ENCODE results near the gene USP4.
A peak's percentile ranks its signal among the peaks of the same experiment; 100 is the strongest.

Gene USP4

GRCh38 chr3:49339941-49340800 is at the start of gene USP4:
Gene USP4 (minus strand): TSS chr3:49340053. CDS start chr3:49340024, 29 bp downstream.
- H3K27ac Mint-ChIP-seq: peak within 1 kb of the TSS; percentile 98 to 99 (median 99)
- H3K9me3 Mint-ChIP-seq: no peaks in the 10 kb centered on the region
- TF ChIP-seq CTCF (IDR thresholded peaks at IDR 0.05; ENCODE audit: unreplicated experiment in 3 of 3): peak; percentile 30 to 40 (median 37)
- H3K36me3 Mint-ChIP-seq (ENCODE audit: low read depth): peaks cover 12% of the 10 kb centered on the region
- H3K4me1 Mint-ChIP-seq: peaks cover 24% of the 10 kb centered on the region
- peak within 1 kb of the TSS; percentile 95 to 99 (median 98) for H3K4me3 Mint-ChIP-seq
- H3K27me3 Mint-ChIP-seq (ENCODE audit: low read depth): no peaks in the 10 kb centered on the region

GRCh38 chr3:49389297-49389696 is 49.4 kb upstream of the USP4 start:
- no peak for TF ChIP-seq CTCF (IDR thresholded peaks at IDR 0.05; ENCODE audit: unreplicated experiment in 3 of 3)
- no peaks in the 10 kb centered on the region for H3K27me3 Mint-ChIP-seq (ENCODE audit: low read depth)
- no peak overlapping the region for H3K4me3 Mint-ChIP-seq
- H3K36me3 Mint-ChIP-seq (ENCODE audit: low read depth): peaks cover 18% of the 10 kb centered on the region
- H3K27ac Mint-ChIP-seq: no peak overlapping the region
- H3K4me1 Mint-ChIP-seq: no peaks in the 10 kb centered on the region
- H3K9me3 Mint-ChIP-seq: no peaks in the 10 kb centered on the region

- H3K27me3 Mint-ChIP-seq (ENCODE audit: low read depth): no peaks in the 10 kb centered on the region
- H3K4me1 Mint-ChIP-seq: no peaks in the 10 kb centered on the region
- no peak overlapping the region for H3K27ac Mint-ChIP-seq
- no peak overlapping the region for H3K4me3 Mint-ChIP-seq
- peaks cover 20% of the 10 kb centered on the region for H3K36me3 Mint-ChIP-seq (ENCODE audit: low read depth)
- TF ChIP-seq CTCF (IDR thresholded peaks at IDR 0.05; ENCODE audit: unreplicated experiment in 3 of 3): no peak
- H3K9me3 Mint-ChIP-seq: no peaks in the 10 kb centered on the region
Measured at GRCh38 chr3:49388289-49388820, 48.5 kb upstream of the USP4 start.

- no peaks in the 10 kb centered on the region for H3K9me3 Mint-ChIP-seq
- no peak overlapping the region for H3K27ac Mint-ChIP-seq
- H3K27me3 Mint-ChIP-seq (ENCODE audit: low read depth): no peaks in the 10 kb centered on the region
- H3K36me3 Mint-ChIP-seq (ENCODE audit: low read depth): peaks cover 17% of the 10 kb centered on the region
- no peak for TF ChIP-seq CTCF (IDR thresholded peaks at IDR 0.05; ENCODE audit: unreplicated experiment in 3 of 3)
- H3K4me1 Mint-ChIP-seq: no peaks in the 10 kb centered on the region
- no peak overlapping the region for H3K4me3 Mint-ChIP-seq
Measured at GRCh38 chr3:49387721-49388120, 47.9 kb upstream of the USP4 start.

GRCh38 chr3:49386056-49386756 is 46.4 kb upstream of the USP4 start:
- peaks cover 17% of the 10 kb centered on the region for H3K36me3 Mint-ChIP-seq (ENCODE audit: low read depth)
- no peaks in the 10 kb centered on the region for H3K4me1 Mint-ChIP-seq
- no peak overlapping the region for H3K4me3 Mint-ChIP-seq
- peak overlapping the region in 2 of 3 experiments; percentile 21 to 36 for H3K27ac Mint-ChIP-seq
- no peak for TF ChIP-seq CTCF (IDR thresholded peaks at IDR 0.05; ENCODE audit: unreplicated experiment in 3 of 3)
- no peaks in the 10 kb centered on the region for H3K27me3 Mint-ChIP-seq (ENCODE audit: low read depth)
- H3K9me3 Mint-ChIP-seq: no peaks in the 10 kb centered on the region
